Neuron (in vitro differentiated cells): ENCODE measurements around the gene CDC16.
"Not testable (repeated sequence)": the region's sequence is repeated elsewhere in the genome, so short reads cannot be mapped to it uniquely, and the experiment has no call there.

ENCODE experiments used
- H2AFZ ChIP-seq: one replicate; pipeline ENCODE4 v1.6.1; 2013; ENCODE audit warnings: low read depth, mild to moderate bottlenecking, inconsistent platforms, low read length, moderate library complexity
- H3K27me3 ChIP-seq: one replicate; pipeline ENCODE4 v1.6.1; 2013; ENCODE audit warnings: low read length; ENCODE audit not compliant: insufficient read depth
- H3K36me3 ChIP-seq: one replicate; pipeline ENCODE4 v1.6.1; 2013; ENCODE audit warnings: low read length; ENCODE audit not compliant: insufficient read depth
- H3K4me1 ChIP-seq: one replicate; pipeline ENCODE4 v1.6.1; 2013; ENCODE audit warnings: low read length; ENCODE audit not compliant: insufficient read depth
- H3K4me3 ChIP-seq: 2 replicates; pipeline ENCODE4 v1.5.1; 2013; ENCODE audit warnings: mild to moderate bottlenecking, low read length, moderate library complexity
- H3K9me3 ChIP-seq: one replicate; pipeline ENCODE4 v1.6.1; 2013; ENCODE audit warnings: low read length

Gene CDC16

GRCh38 chr13:114234645-114235421, at the start of gene CDC16:
CDC16 (plus strand) TSS chr13:114234897; CDS start chr13:114235085, 188 bp downstream.
- Histone ChIP-seq H2AFZ (peak within 1 kb of the TSS; percentile 94), H3K27me3 (no peaks in the 10 kb centered on the region), H3K9me3 (no peaks in the 10 kb centered on the region), H3K4me3 (peak within 1 kb of the TSS; percentile 98), H3K36me3 (peaks cover 29% of the 10 kb centered on the region), H3K4me1 (peaks cover 12% of the 10 kb centered on the region)

GRCh38 chr13:114185182-114185971, 49.3 kb upstream of the CDC16 start:
- Histone ChIP-seq H3K4me3 (no peak overlapping the region), H3K4me1 (no peaks in the 10 kb centered on the region), H3K36me3 (no peaks in the 10 kb centered on the region), H3K27me3 (no peaks in the 10 kb centered on the region), H2AFZ (no peak overlapping the region), H3K9me3 (peaks cover 4% of the 10 kb centered on the region)

GRCh38 chr13:114194853-114195252, 39.8 kb upstream of the CDC16 start:
- no peaks in the 10 kb centered on the region for H3K27me3 ChIP-seq
- no peak overlapping the region for H2AFZ ChIP-seq
- H3K4me1 ChIP-seq: no peaks in the 10 kb centered on the region
- no peaks in the 10 kb centered on the region for H3K36me3 ChIP-seq
- peaks cover under 1% of the 10 kb centered on the region for H3K9me3 ChIP-seq
- H3K4me3 ChIP-seq: no peak overlapping the region

- H3K9me3 ChIP-seq: peaks cover 3% of the 10 kb centered on the region
- H3K27me3 ChIP-seq: no peaks in the 10 kb centered on the region
- H3K36me3 ChIP-seq: no peaks in the 10 kb centered on the region
- H3K4me1 ChIP-seq: no peaks in the 10 kb centered on the region
- H2AFZ ChIP-seq: no peak overlapping the region
- no peak overlapping the region for H3K4me3 ChIP-seq
Observed at GRCh38 chr13:114196629-114197028, 38.1 kb upstream of the CDC16 start.

- Histone ChIP-seq H3K9me3 (peaks cover 5% of the 10 kb centered on the region), H3K4me1 (no peaks in the 10 kb centered on the region), H3K36me3 (no peaks in the 10 kb centered on the region), H3K27me3 (no peaks in the 10 kb centered on the region), H2AFZ (no peak overlapping the region), H3K4me3 (no peak overlapping the region)
Observed at GRCh38 chr13:114198556-114198955, 36.1 kb upstream of the CDC16 start.

- H3K4me3 ChIP-seq, H2AFZ ChIP-seq, H3K4me1 ChIP-seq, H3K9me3 ChIP-seq, H3K27me3 ChIP-seq, H3K36me3 ChIP-seq: not testable (repeated sequence)
Observed at GRCh38 chr13:114199526-114199925, 35.2 kb upstream of the CDC16 start.

GRCh38 chr13:114199954-114200353, 34.7 kb upstream of the CDC16 start:
- Histone ChIP-seq H3K27me3 (no peaks in the 10 kb centered on the region), H2AFZ (no peak overlapping the region), H3K4me3 (no peak overlapping the region), H3K9me3 (peaks cover 5% of the 10 kb centered on the region), H3K36me3 (no peaks in the 10 kb centered on the region), H3K4me1 (no peaks in the 10 kb centered on the region)

- no peaks in the 10 kb centered on the region for H3K4me1 ChIP-seq
- H2AFZ ChIP-seq: no peak overlapping the region
- H3K27me3 ChIP-seq: no peaks in the 10 kb centered on the region
- no peaks in the 10 kb centered on the region for H3K36me3 ChIP-seq
- no peak overlapping the region for H3K4me3 ChIP-seq
- peaks cover 5% of the 10 kb centered on the region for H3K9me3 ChIP-seq
Observed at GRCh38 chr13:114200399-114200911, 34.2 kb upstream of the CDC16 start.

DNA sequence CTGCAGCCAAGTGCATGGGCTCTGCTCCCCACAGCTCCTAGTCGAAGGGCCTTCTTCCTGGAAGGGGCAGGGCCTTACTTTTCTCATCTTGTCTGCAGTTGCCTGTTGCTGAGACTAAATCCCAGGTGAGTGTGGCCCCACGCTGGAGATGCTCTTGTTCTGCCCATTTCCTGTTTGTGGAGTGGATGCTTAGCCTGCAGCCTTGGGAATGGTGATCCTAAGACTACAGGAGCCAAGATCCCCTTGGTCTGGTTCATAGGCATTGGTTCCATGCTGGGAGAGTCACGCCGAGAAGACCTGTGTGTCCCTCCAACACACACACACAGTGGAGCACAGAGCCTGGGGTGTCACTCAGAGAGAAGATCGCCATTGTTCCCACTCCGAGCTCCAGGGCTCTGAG, 32.1 kb upstream of the CDC16 start:
- Histone ChIP-seq H3K4me1 (no peaks in the 10 kb centered on the region), H3K36me3 (no peaks in the 10 kb centered on the region), H3K9me3 (peaks cover 8% of the 10 kb centered on the region), H3K27me3 (no peaks in the 10 kb centered on the region), H2AFZ (no peak overlapping the region), H3K4me3 (no peak overlapping the region)

GRCh38 chr13:114203536-114203935, 31.2 kb upstream of the CDC16 start:
- Histone ChIP-seq H3K36me3 (no peaks in the 10 kb centered on the region), H2AFZ (no peak overlapping the region), H3K9me3 (peaks cover 8% of the 10 kb centered on the region), H3K4me3 (no peak overlapping the region), H3K27me3 (no peaks in the 10 kb centered on the region), H3K4me1 (no peaks in the 10 kb centered on the region)

GRCh38 chr13:114204894-114205293, 29.8 kb upstream of the CDC16 start:
- H2AFZ ChIP-seq: no peak overlapping the region
- no peaks in the 10 kb centered on the region for H3K4me1 ChIP-seq
- H3K27me3 ChIP-seq: no peaks in the 10 kb centered on the region
- no peaks in the 10 kb centered on the region for H3K36me3 ChIP-seq
- no peak overlapping the region for H3K4me3 ChIP-seq
- peaks cover 10% of the 10 kb centered on the region for H3K9me3 ChIP-seq

DNA sequence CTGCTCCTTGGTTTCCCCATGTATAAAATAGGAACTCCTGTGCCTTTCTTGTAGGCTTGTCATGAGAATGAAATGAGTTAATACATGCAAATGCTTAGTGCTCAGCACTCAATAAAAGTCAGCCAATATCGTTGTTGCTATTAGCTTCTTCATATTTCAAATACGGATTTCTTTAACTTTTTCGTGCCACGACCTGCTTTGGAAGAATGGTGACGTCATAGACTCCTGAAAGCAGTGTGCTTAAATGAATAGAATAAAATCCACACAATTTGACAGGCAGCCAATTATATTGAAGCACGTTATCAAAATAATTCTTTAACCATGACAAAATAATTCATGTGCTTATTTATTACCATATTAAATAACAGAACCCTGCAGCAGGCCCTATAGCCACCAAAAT, 26.6 kb upstream of the CDC16 start:
- H3K4me3 ChIP-seq: no peak overlapping the region
- peaks cover 6% of the 10 kb centered on the region for H3K9me3 ChIP-seq
- no peaks in the 10 kb centered on the region for H3K36me3 ChIP-seq
- H2AFZ ChIP-seq: no peak overlapping the region
- H3K4me1 ChIP-seq: no peaks in the 10 kb centered on the region
- H3K27me3 ChIP-seq: no peaks in the 10 kb centered on the region

- Histone ChIP-seq H3K36me3 (no peaks in the 10 kb centered on the region), H3K27me3 (no peaks in the 10 kb centered on the region), H3K9me3 (peaks cover 6% of the 10 kb centered on the region), H3K4me3 (no peak overlapping the region), H3K4me1 (no peaks in the 10 kb centered on the region), H2AFZ (no peak overlapping the region)
Observed at GRCh38 chr13:114211446-114212157, 23.1 kb upstream of the CDC16 start.
